Trophoblast cell (in vitro differentiated cells and primary cell): ENCODE results near the gene CGNL1.

Experiments
- DNase-seq, 2 donors: peaks; one replicate each; pipeline ENCODE4 v3.0.0-alpha.2; 2016
- H2AFZ ChIP-seq: 2 replicates; pipeline ENCODE4 v1.6.1; 2013; ENCODE audit warnings: low read length, moderate library complexity, mild to moderate bottlenecking; ENCODE audit not compliant: insufficient read depth, poor library complexity
- H2AK5ac ChIP-seq: 2 replicates; pipeline ENCODE4 v1.6.1; 2013; ENCODE audit warnings: mild to moderate bottlenecking, low read length
- H2BK120ac ChIP-seq: 2 replicates; pipeline ENCODE4 v1.6.1; 2013; ENCODE audit warnings: low read length, mild to moderate bottlenecking, moderate library complexity; ENCODE audit not compliant: insufficient read depth, poor library complexity
- H2BK12ac ChIP-seq: 2 replicates; pipeline ENCODE4 v1.6.1; 2013; ENCODE audit warnings: mild to moderate bottlenecking, low read length, moderate library complexity
- H2BK5ac ChIP-seq: 2 replicates; pipeline ENCODE4 v1.6.1; 2013; ENCODE audit warnings: low read length, low read depth, moderate library complexity, mild to moderate bottlenecking; ENCODE audit not compliant: poor library complexity
- H3K14ac ChIP-seq: 2 replicates; pipeline ENCODE4 v1.6.1; 2013; ENCODE audit warnings: mild to moderate bottlenecking, low read length
- H3K18ac ChIP-seq: 2 replicates; pipeline ENCODE4 v1.6.1; 2013; ENCODE audit warnings: mild to moderate bottlenecking, low read length
- H3K23ac ChIP-seq: 2 replicates; pipeline ENCODE4 v1.6.1; 2013; ENCODE audit warnings: low read length
- H3K27ac ChIP-seq: 2 replicates; pipeline ENCODE4 v1.5.1; 2013; ENCODE audit warnings: low read depth, mild to moderate bottlenecking, inconsistent platforms, low read length, moderate library complexity
- H3K27me3 ChIP-seq: 2 replicates; pipeline ENCODE4 v1.6.1; 2013; ENCODE audit warnings: inconsistent platforms, mild to moderate bottlenecking, low read length, moderate library complexity; ENCODE audit not compliant: insufficient read depth
- H3K36me3 ChIP-seq, 2 experiments: 1 replicate in 1 of 2; 2 replicates in 1 of 2; pipeline ENCODE4 v1.6.1; 2013; ENCODE audit warnings: low read length in 2 of 2, mild to moderate bottlenecking in 2 of 2, moderate library complexity in 1 of 2; ENCODE audit not compliant: insufficient read depth in 2 of 2, control insufficient read depth in 1 of 2
- H3K4ac ChIP-seq: 2 replicates; pipeline ENCODE4 v1.6.1; 2013; ENCODE audit warnings: low read depth, mild to moderate bottlenecking, low read length, moderate library complexity
- H3K4me1 ChIP-seq, 2 experiments: 1 replicate in 1 of 2; 2 replicates in 1 of 2; pipeline ENCODE4 v1.6.1; 2013; ENCODE audit warnings: low read length in 2 of 2, mild to moderate bottlenecking in 2 of 2, moderate library complexity in 1 of 2; ENCODE audit not compliant: insufficient read depth in 2 of 2, control insufficient read depth in 1 of 2
- H3K4me2 ChIP-seq: 2 replicates; pipeline ENCODE4 v1.6.1; 2013; ENCODE audit warnings: inconsistent platforms, mild to moderate bottlenecking, low read length, moderate library complexity
- H3K4me3 ChIP-seq: 2 replicates; pipeline ENCODE4 v1.5.1; 2013; ENCODE audit warnings: mild to moderate bottlenecking, low read depth, low read length, inconsistent platforms
- H3K79me1 ChIP-seq: one replicate; pipeline ENCODE4 v1.6.1; 2013; ENCODE audit warnings: low read length
- H3K79me2 ChIP-seq: 2 replicates; pipeline ENCODE4 v1.6.1; 2013; ENCODE audit warnings: low read length, mild to moderate bottlenecking; ENCODE audit not compliant: control insufficient read depth, insufficient read depth, poor library complexity
- H3K9ac ChIP-seq: 2 replicates; pipeline ENCODE4 v1.6.1; 2013; ENCODE audit warnings: mild to moderate bottlenecking, low read length
- H3K9me3 ChIP-seq: 2 replicates; pipeline ENCODE4 v1.6.1; 2013; ENCODE audit warnings: low read depth, mild to moderate bottlenecking, control low read depth, inconsistent platforms, low read length; ENCODE audit not compliant: insufficient read depth
- H4K12ac ChIP-seq: 2 replicates; pipeline ENCODE4 v1.6.1; 2013; ENCODE audit warnings: low read depth, mild to moderate bottlenecking, low read length, moderate library complexity
- H4K8ac ChIP-seq: 2 replicates; pipeline ENCODE4 v1.6.1; 2013; ENCODE audit warnings: low read depth, mild to moderate bottlenecking, low read length, moderate library complexity
- H4K91ac ChIP-seq: one replicate; pipeline ENCODE4 v1.6.1; 2013; ENCODE audit warnings: low read depth, mild to moderate bottlenecking, low read length, moderate library complexity
- WGBS: extraction: QIAGEN DNeasy Blood & Tissue Kit; methylation state at CpG from one replicate; pipeline ENCODE4 v1.1.7; 2013; ENCODE audit warnings: missing lambda C conversion rate; ENCODE audit not compliant: insufficient read length, insufficient coverage; ENCODE audit errors: extremely low coverage; 5-methylcytosine and 5-hydroxymethylcytosine counted together

The CGNL1 gene

GRCh38 chr15:57356636-57357035 is 19.7 kb upstream of the CGNL1 start:
- no peak overlapping the region for H4K12ac ChIP-seq
- peak overlapping the region; percentile 63 for H4K91ac ChIP-seq
- no peaks in the 10 kb centered on the region for H3K36me3 ChIP-seq
- H3K9me3 ChIP-seq, result no peaks in the 10 kb centered on the region
- H3K9ac ChIP-seq, result no peak overlapping the region
- H3K14ac ChIP-seq, result no peak overlapping the region
- peak overlapping the region; percentile 63 for H2BK120ac ChIP-seq
- no CpG with 5 or more reads among the region's 4 CpGs for WGBS
- H3K79me1 ChIP-seq, result peaks cover 21% of the 10 kb centered on the region
- H2AFZ ChIP-seq, result no peak overlapping the region
- peak overlapping the region; percentile 58 for H4K8ac ChIP-seq
- peak in 1 of 2 donors; percentile 19 for DNase-seq
- no peaks in the 10 kb centered on the region for H3K27me3 ChIP-seq
- peak overlapping the region; percentile 90 for H2BK5ac ChIP-seq
- no peak overlapping the region for H3K4me3 ChIP-seq
- peak overlapping the region; percentile 89 for H3K27ac ChIP-seq
- H2BK12ac ChIP-seq, result no peak overlapping the region
- peak overlapping the region; percentile 35 for H3K4me2 ChIP-seq
- H3K4ac ChIP-seq, result no peak overlapping the region
- H3K23ac ChIP-seq, result no peak overlapping the region
- no peak overlapping the region for H2AK5ac ChIP-seq
- no peaks in the 10 kb centered on the region for H3K79me2 ChIP-seq
- no peak overlapping the region for H3K18ac ChIP-seq
- H3K4me1 ChIP-seq, result peaks cover 23 to 41% of the 10 kb centered on the region in 2 experiments

- Histone ChIP-seq H3K18ac (no peak overlapping the region), H4K8ac (no peak overlapping the region), H3K27ac (peak overlapping the region; percentile 75), H2AFZ (no peak overlapping the region), H3K4me3 (no peak overlapping the region), H4K12ac (no peak overlapping the region), H2BK5ac (no peak overlapping the region), H3K14ac (no peak overlapping the region), H2BK12ac (no peak overlapping the region), H3K9me3 (no peaks in the 10 kb centered on the region), H3K4me2 (no peak overlapping the region), H3K79me2 (no peaks in the 10 kb centered on the region), H3K27me3 (no peaks in the 10 kb centered on the region), H4K91ac (no peak overlapping the region), H3K79me1 (peaks cover 21% of the 10 kb centered on the region), H3K36me3 (no peaks in the 10 kb centered on the region), H3K23ac (no peak overlapping the region), H3K9ac (no peak overlapping the region), H2BK120ac (no peak overlapping the region), H3K4ac (no peak overlapping the region), H3K4me1 (peaks cover 17 to 32% of the 10 kb centered on the region in 2 experiments), H2AK5ac (no peak overlapping the region)
- no CpG with 5 or more reads among the region's 1 CpG for whole genome bisulfite sequencing
- DNase-seq, result no peak
Observed at GRCh38 chr15:57357799-57358198, 18.5 kb upstream of the CGNL1 start.

GRCh38 chr15:57358571-57358970 is 17.7 kb upstream of the CGNL1 start:
- Histone ChIP-seq H2BK5ac (no peak overlapping the region), H3K23ac (no peak overlapping the region), H4K8ac (no peak overlapping the region), H3K9me3 (no peaks in the 10 kb centered on the region), H3K4me2 (no peak overlapping the region), H4K12ac (no peak overlapping the region), H2AK5ac (no peak overlapping the region), H3K79me2 (no peaks in the 10 kb centered on the region), H4K91ac (no peak overlapping the region), H3K27ac (no peak overlapping the region), H3K14ac (no peak overlapping the region), H3K9ac (no peak overlapping the region), H3K4me1 (peaks cover 15 to 25% of the 10 kb centered on the region in 2 experiments), H3K4ac (no peak overlapping the region), H3K79me1 (peaks cover 21% of the 10 kb centered on the region), H3K4me3 (no peak overlapping the region), H3K36me3 (no peaks in the 10 kb centered on the region), H3K18ac (no peak overlapping the region), H2BK120ac (no peak overlapping the region), H2AFZ (no peak overlapping the region), H3K27me3 (no peaks in the 10 kb centered on the region), H2BK12ac (no peak overlapping the region)
- no peak for DNase-seq
- no CpG with 5 or more reads among the region's 2 CpGs for WGBS

GRCh38 chr15:57363661-57364060 is 12.6 kb upstream of the CGNL1 start:
- H3K27me3 ChIP-seq, result no peaks in the 10 kb centered on the region
- H3K9me3 ChIP-seq, result no peaks in the 10 kb centered on the region
- no peak overlapping the region for H3K14ac ChIP-seq
- H4K12ac ChIP-seq, result no peak overlapping the region
- no peaks in the 10 kb centered on the region for H3K36me3 ChIP-seq
- H3K4me1 ChIP-seq, result peaks cover 0 to 1% of the 10 kb centered on the region in 2 experiments
- H3K23ac ChIP-seq, result no peak overlapping the region
- peaks cover 2% of the 10 kb centered on the region for H3K79me1 ChIP-seq
- no peaks in the 10 kb centered on the region for H3K79me2 ChIP-seq
- H2BK5ac ChIP-seq, result no peak overlapping the region
- H4K8ac ChIP-seq, result no peak overlapping the region
- no peak overlapping the region for H2AK5ac ChIP-seq
- H3K4me2 ChIP-seq, result no peak overlapping the region
- no peak overlapping the region for H3K18ac ChIP-seq
- no peak overlapping the region for H3K9ac ChIP-seq
- H2BK12ac ChIP-seq, result no peak overlapping the region
- no peak overlapping the region for H3K4me3 ChIP-seq
- no peak overlapping the region for H4K91ac ChIP-seq
- no peak for DNase-seq
- H3K27ac ChIP-seq, result no peak overlapping the region
- no CpG with 5 or more reads among the region's 1 CpG for WGBS
- no peak overlapping the region for H3K4ac ChIP-seq
- no peak overlapping the region for H2AFZ ChIP-seq
- H2BK120ac ChIP-seq, result no peak overlapping the region
